Brain microvascular endothelial cell (primary cell): ENCODE data around the gene TMEM147.
A peak's percentile ranks its signal among the peaks of the same experiment; 100 is the strongest.
"Not testable (repeated sequence)": the region's sequence is repeated elsewhere in the genome, so short reads cannot be mapped to it uniquely, and the experiment has no call there.

Experiments
- DNase-seq: peaks from one replicate; pipeline ENCODE4 v3.0.0-alpha.2; 2020
- H3K27ac ChIP-seq: fragments of 250-450 bp; sonication (Bioruptor Pico); 2 replicates; pipeline ENCODE4 v1.5.1; 2020; ENCODE audit warnings: mild to moderate bottlenecking, moderate library complexity
- H3K27me3 ChIP-seq: fragments of 250-450 bp; sonication (Bioruptor Pico); replicated peaks from 2 replicates; pipeline ENCODE4 v1.5.1; 2020; ENCODE audit warnings: mild to moderate bottlenecking
- H3K36me3 ChIP-seq: fragments of 250-450 bp; sonication (Bioruptor Pico); replicated peaks from 2 replicates; pipeline ENCODE4 v1.5.1; 2020; ENCODE audit warnings: mild to moderate bottlenecking
- H3K4me3 ChIP-seq: 2 replicates; pipeline ENCODE4 v1.5.1; 2011; ENCODE audit warnings: low read depth, mild to moderate bottlenecking, control low read depth, low read length, moderate library complexity
- CTCF ChIP-seq: IDR thresholded peaks from 2 replicates; pipeline ENCODE4 v1.5.1; 2011; ENCODE audit warnings: low read depth, mild to moderate bottlenecking, moderate library complexity, low read length, control low read depth, inconsistent platforms; ENCODE audit errors: missing control alignments
- in situ Hi-C: cut with HindIII; loops from 2 replicates; pipeline ENCODE4 v1.10.0; 2017; ENCODE audit warnings: low sequenced_read_pairs, low pct_ligation_motif_present

Gene TMEM147

GRCh38 chr19:35592226-35592625 lies 46.8 kb downstream of the TMEM147 start:
- H3K27ac ChIP-seq: no peak overlapping the region
- in situ Hi-C loops: no loop called here
- no peak overlapping the region for H3K4me3 ChIP-seq
- H3K36me3 ChIP-seq: no peaks in the 10 kb centered on the region
- TF ChIP-seq CTCF: peak; percentile 57
- no peak for DNase-seq
- H3K27me3 ChIP-seq: no peaks in the 10 kb centered on the region

GRCh38 chr19:35595026-35595425 lies 49.6 kb downstream of the TMEM147 start:
- H3K27me3 ChIP-seq, H3K36me3 ChIP-seq, DNase-seq, H3K27ac ChIP-seq, in situ Hi-C loops, H3K4me3 ChIP-seq: not testable (repeated sequence)

DNA sequence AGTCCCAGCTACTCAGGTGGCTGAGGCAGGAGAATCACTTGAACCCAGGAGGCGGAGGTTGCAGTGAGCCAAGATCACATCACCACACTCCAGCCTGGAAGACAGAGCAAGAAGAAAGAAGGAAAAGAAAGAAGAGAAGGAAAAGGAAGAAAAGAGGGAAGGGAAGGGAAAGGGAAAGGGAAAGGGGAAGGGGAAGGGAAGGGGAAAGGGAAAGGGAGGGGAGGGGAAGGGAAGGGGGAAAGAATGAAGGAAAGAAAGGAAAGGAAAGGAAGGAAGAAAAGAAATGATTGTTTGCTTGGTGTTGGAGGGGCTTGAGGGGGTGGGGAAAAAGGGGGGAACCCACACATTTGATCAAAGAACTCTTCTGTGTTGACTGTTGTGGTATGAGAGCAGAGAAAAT lies 50.5 kb downstream of the TMEM147 start:
- no peak for DNase-seq
- H3K4me3 ChIP-seq: no peak overlapping the region
- no peak overlapping the region for H3K27ac ChIP-seq
- H3K36me3 ChIP-seq: no peaks in the 10 kb centered on the region
- H3K27me3 ChIP-seq: no peaks in the 10 kb centered on the region
- no peak for TF ChIP-seq CTCF
- in situ Hi-C loops: no loop called here

- Histone ChIP-seq H3K4me3 (no peak overlapping the region), H3K27ac (no peak overlapping the region), H3K36me3 (no peaks in the 10 kb centered on the region), H3K27me3 (no peaks in the 10 kb centered on the region)
- no peak for DNase-seq
- in situ Hi-C loops: no loop called here
- TF ChIP-seq CTCF: no peak
Observed at GRCh38 chr19:35596366-35596999, 51.1 kb downstream of the TMEM147 start.
